ENCODE data around the gene CADPS2.

GRCh38 chr7:122638459-122638858, 247.8 kb downstream of the CADPS2 start:
- TF ChIP-seq CTCF (IDR thresholded peaks at IDR 0.05; ENCODE audit: insufficient read depth, low read length, poor library complexity, severe bottlenecking) (no peak), EZH2phosphoT487 (conservative IDR thresholded peaks at IDR 0.05; ENCODE audit: low read length) (no peak)
